ENCODE results near the gene LIMA1.
A peak's percentile ranks its signal among the peaks of the same experiment; 100 is the strongest.

LIMA1 gene

DNA sequence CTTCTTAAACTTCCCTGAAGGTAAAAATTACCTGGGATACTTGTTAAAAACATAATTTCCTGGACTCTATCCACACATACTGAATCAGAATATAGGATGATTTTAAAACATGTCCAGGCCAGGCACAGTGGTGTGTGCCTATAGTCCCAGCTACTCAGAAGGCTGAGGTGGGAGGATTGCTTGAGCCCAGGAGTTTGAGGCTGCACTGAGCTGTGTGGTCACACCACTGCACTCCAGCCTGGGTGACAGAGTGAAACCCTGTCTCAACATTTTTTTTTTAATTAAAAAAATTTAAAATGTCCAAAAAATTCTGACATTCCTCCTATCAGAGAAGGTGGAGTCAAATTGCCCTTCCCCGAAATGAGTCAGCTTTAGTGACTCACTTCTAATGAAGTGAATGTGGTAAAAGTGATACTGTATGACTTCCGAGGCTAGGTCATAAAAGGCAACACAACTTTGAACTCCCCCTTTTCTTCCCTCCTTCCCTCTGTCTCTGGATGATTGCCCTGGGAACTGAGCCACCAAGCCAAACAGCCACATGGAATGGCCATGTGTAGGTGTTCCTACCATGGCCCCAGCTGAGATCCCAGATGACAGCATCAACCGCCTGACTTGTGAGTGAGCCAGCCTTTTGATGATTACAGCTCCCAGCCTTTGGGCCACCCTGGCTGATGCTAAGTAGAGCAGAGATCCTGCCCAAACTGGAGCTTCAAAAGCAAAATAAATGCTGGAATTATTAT lies 36.3 kb downstream of the LIMA1 start:
- H3K4me3 Mint-ChIP-seq: no peak overlapping the region
- H3K9me3 Mint-ChIP-seq: no peaks in the 10 kb centered on the region
- TF ChIP-seq, protein P1, sequence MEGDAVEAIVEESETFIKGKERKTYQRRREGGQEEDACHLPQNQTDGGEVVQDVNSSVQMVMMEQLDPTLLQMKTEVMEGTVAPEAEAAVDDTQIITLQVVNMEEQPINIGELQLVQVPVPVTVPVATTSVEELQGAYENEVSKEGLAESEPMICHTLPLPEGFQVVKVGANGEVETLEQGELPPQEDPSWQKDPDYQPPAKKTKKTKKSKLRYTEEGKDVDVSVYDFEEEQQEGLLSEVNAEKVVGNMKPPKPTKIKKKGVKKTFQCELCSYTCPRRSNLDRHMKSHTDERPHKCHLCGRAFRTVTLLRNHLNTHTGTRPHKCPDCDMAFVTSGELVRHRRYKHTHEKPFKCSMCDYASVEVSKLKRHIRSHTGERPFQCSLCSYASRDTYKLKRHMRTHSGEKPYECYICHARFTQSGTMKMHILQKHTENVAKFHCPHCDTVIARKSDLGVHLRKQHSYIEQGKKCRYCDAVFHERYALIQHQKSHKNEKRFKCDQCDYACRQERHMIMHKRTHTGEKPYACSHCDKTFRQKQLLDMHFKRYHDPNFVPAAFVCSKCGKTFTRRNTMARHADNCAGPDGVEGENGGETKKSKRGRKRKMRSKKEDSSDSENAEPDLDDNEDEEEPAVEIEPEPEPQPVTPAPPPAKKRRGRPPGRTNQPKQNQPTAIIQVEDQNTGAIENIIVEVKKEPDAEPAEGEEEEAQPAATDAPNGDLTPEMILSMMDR (IDR thresholded peaks at IDR 0.05): no peak
- peaks cover 3% of the 10 kb centered on the region for H3K27me3 Mint-ChIP-seq (ENCODE audit: low read depth, poor library complexity)
- no peaks in the 10 kb centered on the region for H3K36me3 Mint-ChIP-seq (ENCODE audit: low read depth)
- no peak for DNase-seq
- H3K27ac Mint-ChIP-seq: no peak overlapping the region
- peaks cover 45% of the 10 kb centered on the region for H3K4me1 Mint-ChIP-seq

DNA sequence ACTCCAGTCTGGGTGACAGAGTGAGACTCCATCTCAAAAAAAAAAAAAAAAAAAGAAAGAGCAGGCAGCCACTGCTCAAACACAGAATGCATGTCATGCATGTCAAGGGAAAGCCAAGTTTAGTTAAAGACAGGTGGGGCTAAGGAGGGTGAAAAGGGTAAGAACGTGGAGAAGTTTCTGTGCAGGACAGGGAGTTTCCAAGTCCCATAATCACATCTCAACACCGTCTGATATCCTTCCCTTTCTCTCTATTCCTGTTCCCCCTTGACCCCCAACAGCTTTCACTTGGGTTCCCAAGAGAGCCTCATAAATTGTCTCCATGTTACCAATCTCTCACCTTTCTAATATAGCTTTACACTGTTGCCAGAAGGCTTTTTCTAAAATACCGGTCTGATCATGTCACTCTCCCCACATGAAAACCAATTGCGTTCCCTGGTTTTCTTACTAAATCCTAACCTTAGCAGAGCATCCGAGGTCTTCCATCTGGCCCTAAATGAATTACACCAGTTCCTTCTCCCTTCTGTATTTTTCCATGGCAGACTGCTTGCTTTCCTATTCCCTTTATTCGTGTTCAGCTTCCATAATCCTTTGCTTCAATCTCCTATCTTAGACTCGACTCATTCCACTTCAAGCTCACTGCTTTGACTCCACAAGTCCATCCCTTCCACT lies 37.0 kb downstream of the LIMA1 start:
- TF ChIP-seq, protein P1 (IDR thresholded peaks at IDR 0.05): no peak
- no peak for DNase-seq
- no peaks in the 10 kb centered on the region for H3K9me3 Mint-ChIP-seq
- peaks cover 42% of the 10 kb centered on the region for H3K4me1 Mint-ChIP-seq
- no peak overlapping the region for H3K4me3 Mint-ChIP-seq
- H3K27ac Mint-ChIP-seq: no peak overlapping the region
- peaks cover 3% of the 10 kb centered on the region for H3K27me3 Mint-ChIP-seq (ENCODE audit: low read depth, poor library complexity)
- H3K36me3 Mint-ChIP-seq (ENCODE audit: low read depth): no peaks in the 10 kb centered on the region

GRCh38 chr12:50243507-50243906 lies 39.8 kb downstream of the LIMA1 start:
- H3K27me3 Mint-ChIP-seq (ENCODE audit: low read depth, poor library complexity): no peaks in the 10 kb centered on the region
- TF ChIP-seq, protein P1 (IDR thresholded peaks at IDR 0.05): no peak
- no peak for DNase-seq
- H3K9me3 Mint-ChIP-seq: no peaks in the 10 kb centered on the region
- H3K36me3 Mint-ChIP-seq (ENCODE audit: low read depth): no peaks in the 10 kb centered on the region
- H3K4me3 Mint-ChIP-seq: no peak overlapping the region
- H3K27ac Mint-ChIP-seq: no peak overlapping the region
- peaks cover 39% of the 10 kb centered on the region for H3K4me1 Mint-ChIP-seq

GRCh38 chr12:50242751-50243191 lies 40.5 kb downstream of the LIMA1 start:
- H3K27ac Mint-ChIP-seq: no peak overlapping the region
- TF ChIP-seq, protein P1 (IDR thresholded peaks at IDR 0.05): no peak
- no peaks in the 10 kb centered on the region for H3K9me3 Mint-ChIP-seq
- H3K4me3 Mint-ChIP-seq: no peak overlapping the region
- DNase-seq: no peak
- H3K27me3 Mint-ChIP-seq (ENCODE audit: low read depth, poor library complexity): no peaks in the 10 kb centered on the region
- peaks cover 35% of the 10 kb centered on the region for H3K4me1 Mint-ChIP-seq
- no peaks in the 10 kb centered on the region for H3K36me3 Mint-ChIP-seq (ENCODE audit: low read depth)

- TF ChIP-seq, protein P1 (IDR thresholded peaks at IDR 0.05): no peak
- no peaks in the 10 kb centered on the region for H3K36me3 Mint-ChIP-seq (ENCODE audit: low read depth)
- H3K27ac Mint-ChIP-seq: no peak overlapping the region
- no peak for DNase-seq
- peaks cover 4% of the 10 kb centered on the region for H3K9me3 Mint-ChIP-seq
- H3K27me3 Mint-ChIP-seq (ENCODE audit: low read depth, poor library complexity): peaks cover 4% of the 10 kb centered on the region
- peaks cover 23% of the 10 kb centered on the region for H3K4me1 Mint-ChIP-seq
- no peak overlapping the region for H3K4me3 Mint-ChIP-seq
Measured at GRCh38 chr12:50241178-50241577, 42.1 kb downstream of the LIMA1 start.

DNA sequence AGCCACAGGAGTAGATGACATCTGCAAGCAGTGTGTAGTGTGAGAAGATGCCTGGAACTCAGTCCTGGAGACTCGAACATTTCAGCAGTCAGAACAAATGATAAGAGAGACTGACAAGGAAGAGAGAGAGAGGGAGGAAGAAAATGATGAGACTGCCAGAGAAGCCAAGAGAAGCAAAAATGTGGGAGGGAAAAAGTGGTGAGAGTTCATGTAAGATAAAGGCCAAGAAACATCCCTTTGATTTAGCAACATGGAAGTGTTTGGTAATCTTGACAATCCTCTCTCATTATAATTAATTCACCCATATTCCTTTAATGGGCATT lies 42.6 kb downstream of the LIMA1 start:
- TF ChIP-seq, protein P1 (IDR thresholded peaks at IDR 0.05): no peak
- H3K9me3 Mint-ChIP-seq: peaks cover 4% of the 10 kb centered on the region
- H3K27me3 Mint-ChIP-seq (ENCODE audit: low read depth, poor library complexity): peaks cover 4% of the 10 kb centered on the region
- no peak overlapping the region for H3K4me3 Mint-ChIP-seq
- peak overlapping the region; percentile 46 for H3K27ac Mint-ChIP-seq
- no peak for DNase-seq
- H3K36me3 Mint-ChIP-seq (ENCODE audit: low read depth): no peaks in the 10 kb centered on the region
- H3K4me1 Mint-ChIP-seq: peaks cover 20% of the 10 kb centered on the region
